HG03097 (cell line): ENCODE data around the gene DDX60.
A peak's percentile ranks its signal among the peaks of the same experiment; 100 is the strongest.
"Not testable (repeated sequence)": the region's sequence is repeated elsewhere in the genome, so short reads cannot be mapped to it uniquely, and the experiment has no call there.

Experiments
- ATAC-seq: cut with Tn5 transposase; IDR thresholded peaks from one replicate; pipeline ENCODE4 v1.9.1; 2021; ENCODE audit not compliant: unreplicated experiment, low FRiP score

The DDX60 gene

GRCh38 chr4:168318266-168318895 lies at the start of gene DDX60:
DDX60 (minus strand) TSS chr4:168318752; CDS start chr4:168311259, 7,493 bp downstream.
- ATAC-seq = peak; percentile 99

GRCh38 chr4:168367065-168367464 lies 48.5 kb upstream of the DDX60 start:
- no peak for ATAC-seq

DNA sequence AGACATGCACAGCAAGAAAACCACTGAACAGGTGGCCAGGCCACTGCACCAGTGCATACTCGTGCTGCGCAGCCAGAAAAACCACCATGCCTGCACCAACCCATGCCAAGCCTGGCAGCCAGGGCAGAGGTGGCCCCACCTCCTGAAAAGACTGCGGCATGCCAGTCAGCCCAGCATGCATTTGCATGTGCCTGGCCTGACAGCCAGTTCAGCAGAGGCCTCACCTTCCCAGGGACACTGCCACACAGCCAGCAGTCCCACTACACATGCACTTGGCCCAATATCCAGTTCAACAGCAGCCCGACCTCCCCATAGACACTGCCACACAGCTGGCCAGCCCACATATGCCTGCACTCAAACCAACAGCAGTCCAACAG lies 43.5 kb upstream of the DDX60 start:
- ATAC-seq = no peak

GRCh38 chr4:168361365-168362024 lies 42.9 kb upstream of the DDX60 start:
- ATAC-seq = no peak

DNA sequence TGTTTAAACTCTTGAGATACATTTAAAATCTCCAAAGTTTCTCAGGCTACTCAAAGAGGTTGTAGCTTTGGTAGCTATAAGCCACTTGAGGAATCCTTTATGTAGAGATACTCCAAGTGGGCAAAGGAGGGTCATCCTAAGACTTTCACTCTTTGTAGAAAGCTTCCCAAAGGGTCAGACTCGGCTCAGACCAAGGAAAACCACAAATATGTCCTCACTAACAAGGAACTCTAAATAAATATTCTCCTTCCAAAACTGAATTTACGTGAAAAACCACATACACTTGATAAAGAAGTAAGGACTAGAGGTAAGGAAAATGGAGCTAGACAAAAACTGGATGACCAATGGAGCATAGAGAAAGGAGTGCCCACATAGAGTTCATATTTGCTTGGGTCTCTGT lies 41.7 kb upstream of the DDX60 start:
- no peak for ATAC-seq

DNA sequence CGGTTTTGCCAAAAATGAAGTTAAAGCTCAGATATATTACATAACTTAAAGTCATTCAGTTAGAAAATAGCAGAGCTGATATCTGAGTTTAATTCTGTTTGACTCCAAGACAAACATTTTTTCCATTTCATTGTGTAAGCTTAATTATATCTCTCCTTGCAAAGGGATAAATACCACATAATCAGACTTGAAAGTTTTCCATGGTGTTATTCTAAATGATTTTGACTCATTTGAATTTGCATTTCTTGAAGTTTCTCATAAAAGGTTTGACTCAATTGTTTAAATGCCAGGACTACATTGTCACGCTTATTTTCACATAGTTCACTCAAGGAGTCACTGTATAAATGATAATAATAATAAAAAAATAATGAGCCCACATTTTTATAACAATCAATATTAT lies 39.4 kb upstream of the DDX60 start:
- ATAC-seq = no peak

DNA sequence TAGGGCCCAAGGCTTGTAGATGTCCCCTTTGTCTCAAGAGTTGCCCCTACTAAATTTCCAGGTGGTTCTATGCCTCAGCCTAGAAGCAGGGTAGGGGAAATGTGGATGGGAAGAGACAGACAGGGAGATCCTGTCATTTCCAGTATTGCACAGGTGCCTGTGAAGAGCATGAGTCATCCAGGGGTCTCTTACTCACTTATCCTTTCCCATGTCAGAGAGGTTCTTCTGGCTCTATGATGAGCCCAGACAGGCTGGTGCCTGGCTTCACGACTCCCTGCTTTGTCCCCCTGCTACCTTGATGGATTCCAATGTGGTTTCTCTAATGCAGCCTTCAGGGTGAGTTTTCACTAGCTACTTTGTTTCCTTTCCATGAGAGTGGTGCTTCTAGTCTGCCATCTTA lies 35.2 kb upstream of the DDX60 start:
- no peak for ATAC-seq

DNA sequence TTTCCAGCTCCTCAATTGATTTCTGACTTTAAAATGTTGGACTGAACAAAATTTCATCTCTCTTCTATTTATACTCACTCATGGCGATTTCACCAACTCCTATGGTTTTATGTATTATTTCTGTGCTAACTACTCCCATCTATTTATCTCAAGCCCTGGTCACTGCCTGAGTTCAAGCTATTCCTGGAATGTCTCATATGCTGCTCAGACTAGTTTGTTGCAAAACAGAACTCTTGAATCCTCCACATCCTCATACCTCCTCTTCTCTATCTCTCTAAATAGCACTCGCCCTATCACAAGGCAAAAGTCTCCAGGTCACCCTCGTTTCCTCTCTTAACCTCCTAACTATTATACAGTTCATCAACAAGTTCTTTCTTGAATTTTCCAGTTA lies 19.0 kb upstream of the DDX60 start:
- no peak for ATAC-seq

- ATAC-seq = no peak
These were observed 18.4 kb upstream of the DDX60 start for GRCh38 chr4:168336837-168337549.

DNA sequence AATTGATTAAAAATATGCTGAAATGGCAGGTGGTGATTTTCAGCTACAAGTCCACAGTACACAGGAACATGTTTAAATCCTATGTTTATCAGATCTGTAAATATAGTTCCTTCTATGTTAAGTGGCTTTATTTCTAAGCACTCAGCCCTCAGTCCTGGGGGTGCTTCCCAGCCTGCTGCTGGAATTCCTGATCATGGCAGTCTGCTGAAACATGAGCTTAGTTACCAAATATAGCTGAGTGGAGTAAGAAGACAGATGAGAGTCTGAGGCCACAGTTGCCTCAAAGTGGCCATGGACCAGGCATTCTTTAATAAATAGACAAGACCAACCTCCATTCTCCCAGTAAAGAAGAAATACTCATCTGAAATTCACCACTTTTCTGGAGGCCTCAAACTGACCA lies 17.1 kb upstream of the DDX60 start:
- ATAC-seq = no peak

GRCh38 chr4:168334053-168334452 lies 15.5 kb upstream of the DDX60 start:
- no peak for ATAC-seq

DNA sequence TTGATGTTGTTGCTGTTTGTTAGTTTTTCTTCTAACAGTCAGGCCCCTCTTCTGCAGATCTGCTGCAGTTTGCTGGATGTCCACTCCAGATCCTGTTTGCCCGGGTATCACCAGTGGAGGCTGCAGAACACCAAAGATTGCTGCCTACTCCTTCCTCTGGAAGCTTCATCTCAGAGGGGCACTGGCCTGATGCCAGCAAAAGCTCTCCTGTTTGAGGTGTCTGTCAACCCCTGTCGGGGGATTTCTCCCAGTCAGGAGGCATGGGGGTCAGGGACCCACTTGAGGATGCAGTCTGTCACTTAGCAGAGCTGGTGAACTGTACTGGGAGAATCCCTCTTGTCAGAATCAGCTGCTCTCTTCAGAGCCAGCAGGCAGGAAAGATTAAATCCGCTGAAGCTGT lies 12.0 kb upstream of the DDX60 start:
- not testable (repeated sequence) for ATAC-seq

DNA sequence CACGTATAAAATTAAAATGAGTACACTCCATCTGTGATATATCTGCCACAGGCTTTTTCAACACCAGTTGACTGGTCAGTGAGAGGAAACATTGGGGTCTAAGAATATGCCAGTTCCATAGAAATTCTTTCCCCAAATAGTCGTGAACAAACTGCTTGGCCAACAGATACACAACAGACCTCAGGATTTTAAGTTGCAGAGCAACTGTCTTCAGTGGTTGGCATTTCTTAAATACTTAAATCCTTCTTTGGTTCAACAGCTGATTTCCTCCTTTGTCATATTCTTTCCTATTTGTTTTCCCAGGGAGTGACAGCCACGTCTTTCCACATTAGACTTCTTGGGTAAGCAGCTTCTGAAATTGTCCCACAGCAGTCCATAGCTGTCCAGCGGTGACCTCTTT lies 7.0 kb upstream of the DDX60 start:
- ATAC-seq = no peak

DNA sequence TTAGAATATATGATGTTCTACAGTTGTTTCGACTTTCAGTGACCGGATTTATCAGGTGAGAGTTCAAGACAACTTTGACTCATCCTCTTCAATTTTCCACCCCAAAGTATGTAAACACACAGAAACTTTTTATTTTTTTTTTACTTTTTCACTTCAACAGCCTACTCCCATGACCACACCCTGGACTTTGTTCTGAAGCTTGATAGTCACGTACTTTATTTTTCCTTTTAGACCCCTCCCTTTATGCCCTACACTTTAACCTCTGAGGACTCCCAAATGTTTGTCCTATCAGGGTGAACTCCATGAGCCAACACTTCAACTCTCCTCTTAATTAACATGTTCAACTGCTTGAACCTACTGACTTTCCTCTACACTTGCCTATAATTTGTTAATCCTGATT lies 2.5 kb upstream of the DDX60 start:
- ATAC-seq = no peak

DNA sequence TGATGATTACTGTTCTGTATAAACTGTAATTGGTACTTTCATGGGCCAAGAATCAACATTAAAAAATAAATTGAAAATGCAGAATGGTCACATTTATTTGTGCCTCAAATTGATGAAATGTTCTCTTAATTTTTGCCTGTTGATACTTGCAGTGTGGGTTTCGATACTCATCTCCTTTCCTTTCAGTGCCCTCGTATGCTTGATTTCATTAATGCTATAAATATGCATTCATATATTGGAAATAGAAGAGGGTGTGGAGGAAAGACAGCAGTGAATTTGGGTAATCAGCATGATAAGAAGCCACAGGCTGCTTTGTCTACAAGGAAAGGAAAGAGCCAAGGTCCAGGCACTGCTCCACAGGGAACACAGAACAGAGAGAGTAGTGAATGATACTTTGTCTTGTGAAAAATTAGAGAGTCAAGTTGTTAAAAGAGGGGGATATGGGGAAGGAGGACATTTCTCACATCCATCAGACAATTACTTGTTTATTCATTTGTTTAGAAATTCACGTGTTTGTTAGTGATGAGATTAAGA lies 1.0 kb upstream of the DDX60 start:
- ATAC-seq = no peak

- no peak for ATAC-seq
These were observed 931 bp downstream of the DDX60 start for GRCh38 chr4:168317621-168318020.

GRCh38 chr4:168309781-168310180 lies 8.8 kb downstream of the DDX60 start:
- no peak for ATAC-seq

- no peak for ATAC-seq
These were observed 9.6 kb downstream of the DDX60 start for GRCh38 chr4:168308912-168309311.

GRCh38 chr4:168306476-168306875 lies 12.1 kb downstream of the DDX60 start:
- ATAC-seq = no peak

DNA sequence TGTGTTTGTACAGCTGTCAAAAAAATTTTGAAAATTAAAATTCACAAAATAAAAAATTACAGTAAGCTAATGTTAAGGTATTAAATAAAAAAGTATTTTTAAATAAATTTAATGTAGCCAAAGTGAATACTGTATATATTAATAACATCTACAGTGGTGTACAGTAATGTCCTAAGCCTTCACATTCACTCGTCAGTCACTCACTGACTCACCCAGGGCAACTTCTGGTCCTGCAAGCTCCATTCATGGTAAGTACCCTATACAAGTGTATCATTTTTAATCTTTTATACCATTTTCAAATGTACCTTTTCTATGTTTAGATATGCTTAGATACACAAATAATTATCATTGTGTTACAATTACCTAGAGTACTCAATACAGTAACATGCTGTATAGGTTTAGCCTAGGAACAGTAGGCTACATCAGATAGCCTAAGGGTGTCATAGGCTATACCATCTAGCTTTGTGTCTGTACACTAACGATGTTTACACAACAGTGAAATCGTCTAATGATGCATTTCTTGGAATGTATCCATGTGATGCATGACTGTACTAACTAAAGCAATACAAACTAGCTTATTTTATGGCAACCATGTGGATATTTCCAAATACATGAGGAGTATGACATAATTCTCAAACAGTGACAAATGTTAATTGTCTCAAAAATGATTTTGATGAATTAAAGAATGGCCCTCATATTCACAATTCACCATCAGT lies 13.7 kb downstream of the DDX60 start:
- ATAC-seq = no peak

DNA sequence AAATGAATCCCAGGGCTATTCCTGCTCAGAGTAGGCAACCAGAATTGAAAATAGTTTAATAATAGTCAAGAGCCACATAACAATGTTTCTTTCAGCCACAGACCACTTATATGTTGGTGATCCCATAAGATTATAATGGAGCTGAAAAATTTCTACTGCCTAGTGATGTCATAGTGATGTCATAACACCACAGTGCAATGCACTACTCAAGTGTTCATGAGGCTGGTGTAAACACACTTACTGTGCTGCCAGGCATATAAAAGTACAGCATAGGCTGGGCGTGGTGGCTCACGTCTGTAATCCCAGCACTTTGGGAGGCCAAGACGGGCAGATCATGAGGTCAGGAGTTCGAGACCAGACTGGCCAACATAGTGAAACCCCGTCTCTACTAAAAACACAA lies 15.1 kb downstream of the DDX60 start:
- ATAC-seq = not testable (repeated sequence)
